AG04449 (cell line): ENCODE data around the gene SCD.
"Not testable (repeated sequence)": the region's sequence is repeated elsewhere in the genome, so short reads cannot be mapped to it uniquely, and the experiment has no call there.

ENCODE experiments used
- CTCF ChIA-PET: fragments of 350-600 bp; formaldehyde crosslinking; extraction: SDS; loops from one replicate; lab custom pipeline; 2021; ENCODE audit warnings: antibody characterized with exemption; lab: Yijun Ruan, JAX
- POLR2A ChIA-PET: fragments of 400-600, 350-600 bp; formaldehyde crosslinking; extraction: SDS; loops from one replicate; lab custom pipeline; 2020; ENCODE audit warnings: antibody characterized with exemption, inconsistent platforms; lab: Yijun Ruan, JAX
- DNase-seq: peaks from one replicate; pipeline ENCODE4 v3.0.0-alpha.2; 2010; ENCODE audit warnings: low read depth, low spot score
- H3K4me3 ChIP-seq: 2 replicates; pipeline ENCODE4 v1.5.1; 2011; ENCODE audit warnings: low read depth, mild to moderate bottlenecking, control low read depth, low read length
- CTCF ChIP-seq: IDR thresholded peaks from one replicate; pipeline ENCODE4 v1.5.1; 2011; ENCODE audit warnings: mild to moderate bottlenecking, moderate library complexity, low read length, control low read depth, inconsistent platforms; ENCODE audit not compliant: insufficient read depth; ENCODE audit errors: missing control alignments

The SCD gene

GRCh38 chr10:100374200-100374655, 27.2 kb downstream of the SCD start:
- TF ChIP-seq CTCF: no peak
- H3K4me3 ChIP-seq: peak overlapping the region; percentile 67
- DNase-seq: no peak
- ChIA-PET POLR2A (interaction anchor here (1.8 to 2.1 kb wide), 3 partner anchors 10 to 87 kb away, joined by 5 to 18 read pairs (median 10); partner anchors contain the start of genes BLOC1S2 and SCD), CTCF (interaction anchor here (0.9 to 1.7 kb wide), 4 partner anchors 24 to 60 kb away, joined by 3 to 5 read pairs (median 3); no protein-coding TSS in a partner anchor)

- H3K4me3 ChIP-seq: peak overlapping the region; percentile 67
- ChIA-PET CTCF (interaction anchor here (1.7 kb wide), 1 partner anchor 59 kb away, joined by 5 read pairs; no protein-coding TSS in a partner anchor), POLR2A (interaction anchor here (1.8 to 2.1 kb wide), 3 partner anchors 10 to 88 kb away, joined by 5 to 18 read pairs (median 10); partner anchors contain the start of genes BLOC1S2 and SCD)
- DNase-seq: not testable (repeated sequence)
These were observed 27.8 kb downstream of the SCD start for GRCh38 chr10:100374677-100375353.

DNA sequence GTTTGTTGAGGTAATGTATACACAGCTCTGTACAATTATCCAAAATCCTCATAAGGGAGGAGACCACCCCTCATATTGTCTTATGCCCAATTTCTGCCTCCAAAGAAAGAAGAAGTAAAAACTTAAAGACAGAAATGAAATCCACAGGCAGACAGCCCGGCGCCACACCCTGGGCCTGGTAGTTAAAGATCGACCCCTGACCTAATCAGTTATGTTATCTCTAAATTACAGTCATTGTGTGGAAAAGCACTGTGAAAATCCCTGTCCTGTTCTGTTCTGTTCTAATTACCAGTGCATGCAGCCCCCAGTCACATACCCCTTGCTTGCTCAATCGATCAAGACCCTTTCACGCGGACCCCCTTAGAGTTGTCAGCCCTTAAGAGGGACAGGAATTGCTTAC, 29.6 kb downstream of the SCD start:
- POLR2A ChIA-PET, H3K4me3 ChIP-seq, DNase-seq: not testable (repeated sequence)
- CTCF ChIA-PET: interaction anchor here (2.5 kb wide), 1 partner anchor 57 kb away, joined by 11 read pairs; no protein-coding TSS in a partner anchor

- ChIA-PET CTCF (interaction anchor here (0.8 to 2.5 kb wide), 4 partner anchors 39 to 131 kb away, joined by 3 to 11 read pairs (median 4); no protein-coding TSS in a partner anchor), POLR2A (no interaction called here)
- DNase-seq: no peak
- TF ChIP-seq CTCF: no peak
- H3K4me3 ChIP-seq: no peak overlapping the region
These were observed 30.8 kb downstream of the SCD start for GRCh38 chr10:100377830-100378229.

- DNase-seq: no peak
- TF ChIP-seq CTCF: no peak
- CTCF ChIA-PET: no interaction called here
- no peak overlapping the region for H3K4me3 ChIP-seq
- POLR2A ChIA-PET: no interaction called here
These were observed 33.4 kb downstream of the SCD start for GRCh38 chr10:100380400-100380799.

- ChIA-PET CTCF (no interaction called here), POLR2A (no interaction called here)
- H3K4me3 ChIP-seq: no peak overlapping the region
- no peak for TF ChIP-seq CTCF
- DNase-seq: no peak
These were observed 35.5 kb downstream of the SCD start for GRCh38 chr10:100382553-100382952.

- H3K4me3 ChIP-seq: no peak overlapping the region
- CTCF ChIA-PET: no interaction called here
- no peak for TF ChIP-seq CTCF
- no peak for DNase-seq
- POLR2A ChIA-PET: no interaction called here
These were observed 36.2 kb downstream of the SCD start for GRCh38 chr10:100383251-100383650.
